Smooth muscle cell (in vitro differentiated cells): Measurements from ENCODE around the gene ALOX15. TPM values are rescaled to one million over a fixed set of nuclear protein-coding genes. Genes with fewer than 3 reads are reported as not detected.
A peak's percentile ranks its signal among the peaks of the same experiment; 100 is the strongest.

Source experiments
- DNase-seq: peaks from one replicate; lab custom pipeline; 2025; ENCODE audit not compliant: unreplicated experiment; lab: John Stamatoyannopoulos, UW
- H2AFZ ChIP-seq: fragments of 200-600 bp; sonication (generic); 2 replicates; pipeline ENCODE4 v1.6.0; 2016; ENCODE audit warnings: antibody characterized with exemption, low read depth, mild to moderate bottlenecking
- H3F3A ChIP-seq: fragments of 200-600 bp; sonication (generic); 2 replicates; pipeline ENCODE4 v1.6.0; 2017; ENCODE audit warnings: antibody characterized with exemption, low read depth
- H3K27ac ChIP-seq: fragments of 200-600 bp; sonication (generic); 2 replicates; pipeline ENCODE4 v1.5.1; 2016; ENCODE audit warnings: low read depth, mild to moderate bottlenecking
- H3K27me3 ChIP-seq: fragments of 200-600 bp; sonication (generic); 2 replicates; pipeline ENCODE4 v1.6.1; 2016; ENCODE audit warnings: low read depth, mild to moderate bottlenecking
- H3K36me3 ChIP-seq: fragments of 200-600 bp; sonication (generic); 2 replicates; pipeline ENCODE4 v1.5.1; 2016; ENCODE audit warnings: low read depth
- H3K4me1 ChIP-seq: fragments of 200-600 bp; sonication (generic); 2 replicates; pipeline ENCODE4 v1.5.1; 2016; ENCODE audit warnings: low read depth
- H3K4me2 ChIP-seq: fragments of 200-600 bp; sonication (generic); 2 replicates; pipeline ENCODE4 v1.6.0; 2016; ENCODE audit warnings: mild to moderate bottlenecking
- H3K4me3 ChIP-seq: fragments of 200-600 bp; sonication (generic); 2 replicates; pipeline ENCODE4 v1.5.1; 2016; ENCODE audit warnings: mild to moderate bottlenecking
- H3K79me2 ChIP-seq: fragments of 200-600 bp; sonication (generic); 2 replicates; pipeline ENCODE4 v1.6.0; 2016; ENCODE audit warnings: low read depth, mild to moderate bottlenecking
- H3K9ac ChIP-seq: fragments of 200-600 bp; sonication (generic); 2 replicates; pipeline ENCODE4 v1.6.0; 2016; ENCODE audit warnings: low read depth
- H3K9me3 ChIP-seq: fragments of 200-600 bp; sonication (generic); replicated peaks from 2 replicates; pipeline ENCODE4 v1.5.1; 2016; ENCODE audit warnings: low read depth
- H4K20me1 ChIP-seq: fragments of 200-600 bp; sonication (generic); 2 replicates; pipeline ENCODE4 v1.6.0; 2016; ENCODE audit warnings: low read depth
- CTCF ChIP-seq: fragments of 200-600 bp; sonication (generic); IDR thresholded peaks from 2 replicates; pipeline ENCODE4 v1.5.1; 2017; ENCODE audit warnings: borderline replicate concordance, mild to moderate bottlenecking, antibody characterized with exemption; ENCODE audit not compliant: insufficient read depth, poor library complexity, severe bottlenecking
- WGBS: methylation state at CpG from one replicate; pipeline ENCODE4 v1.1.7; 2016; ENCODE audit warnings: low lambda C conversion rate; 5-methylcytosine and 5-hydroxymethylcytosine counted together
- polyA plus RNA-seq: library from polyadenylated mRNA; unstranded; fragments of >200 nt; fragmentation: Nextera tagmentation; extraction: Ambion mirVana; gene quantifications from 2 replicates; pipeline ENCODE4 v1.2.1, GENCODE V29; 2016
- total RNA-seq: library from RNA; depleted of rRNA; stranded (reverse); fragments of >200 nt; gene quantifications from 2 replicates; pipeline ENCODE4 v1.2.3, GENCODE V29; 2014

The ALOX15 gene
- total and polyA plus RNA-seq, 2 experiments from 2014 or later: 0.32 TPM; not detected in 1

DNA sequence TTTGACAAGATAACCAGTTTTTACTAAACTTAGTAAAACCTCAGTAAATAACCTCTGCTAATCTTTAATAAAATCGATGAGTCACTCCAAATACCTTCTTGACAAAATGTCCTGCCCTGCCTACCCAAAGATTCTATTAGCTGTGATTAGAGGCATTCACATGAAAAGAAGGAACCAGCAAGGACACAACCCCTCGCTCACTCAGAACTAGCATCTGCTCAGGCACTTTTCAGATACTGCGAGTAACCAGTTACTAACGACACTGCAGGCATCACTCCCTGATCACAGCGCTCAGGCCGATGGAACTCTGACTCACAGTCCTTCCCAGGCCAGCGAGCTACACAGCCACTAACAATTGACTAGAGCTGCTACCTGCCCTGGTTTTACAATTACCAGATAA is 38.2 kb upstream of the ALOX15 start:
- WGBS: 17% methylated on average over 7 of the region's 7 CpGs
- Histone ChIP-seq H3K4me2 (peak overlapping the region; percentile 2), H3K36me3 (peaks cover 5% of the 10 kb centered on the region), H3K4me1 (no peaks in the 10 kb centered on the region), H4K20me1 (peaks cover 43% of the 10 kb centered on the region), H3K4me3 (no peak overlapping the region), H3K27me3 (no peaks in the 10 kb centered on the region), H2AFZ (no peak overlapping the region), H3K9ac (no peak overlapping the region), H3K9me3 (no peaks in the 10 kb centered on the region), H3F3A (peaks cover 18% of the 10 kb centered on the region), H3K79me2 (no peaks in the 10 kb centered on the region), H3K27ac (peak overlapping the region; percentile 67)
- no peak for DNase-seq
- no peak for TF ChIP-seq CTCF

DNA sequence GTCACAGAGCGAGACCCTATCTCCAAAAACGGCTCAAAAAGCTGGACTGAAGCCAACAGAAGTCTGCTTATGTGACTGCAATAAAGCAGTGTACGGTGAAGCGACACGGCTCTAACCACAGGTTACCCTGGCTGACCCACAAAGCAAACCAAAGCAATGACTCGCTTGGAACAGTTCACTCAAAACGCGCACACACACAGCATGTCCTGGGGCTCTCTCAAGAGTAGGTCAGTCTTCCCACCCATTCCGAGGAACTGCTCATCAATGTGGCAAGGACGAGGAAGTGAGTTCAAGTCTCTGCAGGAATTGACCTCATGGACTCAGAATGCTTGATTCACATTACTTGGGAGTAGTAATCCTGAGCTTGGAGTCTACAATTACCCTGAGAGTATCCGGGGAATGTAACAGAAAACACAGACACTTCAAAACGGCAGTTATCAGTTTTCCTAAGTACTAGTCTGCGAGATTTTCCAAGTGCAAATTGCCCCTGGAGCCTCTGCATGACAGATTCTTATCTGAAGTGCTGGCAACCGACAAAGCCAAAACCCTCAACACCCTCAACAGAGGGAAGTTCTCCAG is 37.1 kb upstream of the ALOX15 start:
- Histone ChIP-seq H3K27ac (peak overlapping the region; percentile 67), H3K27me3 (no peaks in the 10 kb centered on the region), H3K36me3 (peaks cover 5% of the 10 kb centered on the region), H4K20me1 (peaks cover 40% of the 10 kb centered on the region), H3F3A (peaks cover 18% of the 10 kb centered on the region), H3K9ac (no peak overlapping the region), H3K9me3 (no peaks in the 10 kb centered on the region), H2AFZ (no peak overlapping the region), H3K4me1 (no peaks in the 10 kb centered on the region), H3K79me2 (no peaks in the 10 kb centered on the region), H3K4me3 (no peak overlapping the region), H3K4me2 (peak overlapping the region; percentile 2)
- DNase-seq: no peak
- WGBS: 8% methylated on average over 14 of the region's 14 CpGs
- TF ChIP-seq CTCF: no peak

DNA sequence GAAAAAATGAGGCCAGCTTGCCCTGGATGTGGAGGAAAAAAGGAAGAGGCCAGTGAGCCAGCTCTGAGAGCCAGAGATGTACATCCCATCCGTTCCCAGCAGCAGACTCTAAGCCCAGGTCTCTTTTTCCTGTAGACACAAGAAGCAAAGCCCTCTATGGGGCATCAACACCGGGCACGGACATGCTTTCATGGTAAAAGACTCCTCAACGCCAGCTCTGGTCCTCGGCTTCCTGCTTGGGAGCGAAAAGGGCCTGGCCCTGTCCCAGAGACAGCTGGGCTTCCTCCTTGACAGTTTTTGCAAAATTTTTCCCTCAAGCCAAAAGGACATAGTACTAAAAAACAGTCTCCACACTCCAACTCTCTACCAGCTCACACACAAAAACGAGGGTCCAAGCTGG is 35.3 kb upstream of the ALOX15 start:
- Histone ChIP-seq H3K4me3 (no peak overlapping the region), H2AFZ (no peak overlapping the region), H3K9me3 (no peaks in the 10 kb centered on the region), H3K9ac (no peak overlapping the region), H3K79me2 (no peaks in the 10 kb centered on the region), H3K27ac (no peak overlapping the region), H4K20me1 (peaks cover 40% of the 10 kb centered on the region), H3K4me2 (no peak overlapping the region), H3F3A (peaks cover 18% of the 10 kb centered on the region), H3K36me3 (peaks cover 5% of the 10 kb centered on the region), H3K4me1 (no peaks in the 10 kb centered on the region), H3K27me3 (no peaks in the 10 kb centered on the region)
- DNase-seq: no peak
- no peak for TF ChIP-seq CTCF
- 96% methylated on average over 7 of the region's 7 CpGs for WGBS

DNA sequence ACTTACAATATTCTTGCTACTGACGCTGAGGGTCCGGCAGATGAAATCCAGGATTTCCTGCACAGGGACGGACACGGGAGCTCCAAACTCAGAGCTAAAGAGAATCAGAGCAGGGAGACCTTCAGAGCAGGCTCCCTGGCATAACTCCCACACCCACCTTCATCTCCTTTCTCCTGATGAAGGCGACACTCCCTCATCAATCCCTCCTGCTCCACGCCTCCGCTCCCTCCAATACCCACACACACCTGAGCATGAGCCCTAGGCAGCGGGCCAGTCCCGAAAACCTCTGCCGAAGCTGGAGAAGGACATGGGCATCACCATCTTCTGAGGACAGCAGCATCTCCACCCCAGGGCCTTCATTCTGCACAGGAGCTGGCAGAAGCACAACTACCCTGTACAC is 34.3 kb upstream of the ALOX15 start:
- H3K79me2 ChIP-seq: no peaks in the 10 kb centered on the region
- no peak overlapping the region for H3K4me3 ChIP-seq
- peaks cover 4% of the 10 kb centered on the region for H3K36me3 ChIP-seq
- WGBS: 98% methylated on average over 10 of the region's 10 CpGs
- H2AFZ ChIP-seq: no peak overlapping the region
- H3K9me3 ChIP-seq: no peaks in the 10 kb centered on the region
- H3F3A ChIP-seq: peaks cover 15% of the 10 kb centered on the region
- no peaks in the 10 kb centered on the region for H3K27me3 ChIP-seq
- no peak overlapping the region for H3K4me2 ChIP-seq
- H3K27ac ChIP-seq: no peak overlapping the region
- no peak for TF ChIP-seq CTCF
- peaks cover 40% of the 10 kb centered on the region for H4K20me1 ChIP-seq
- H3K4me1 ChIP-seq: no peaks in the 10 kb centered on the region
- no peak overlapping the region for H3K9ac ChIP-seq
- no peak for DNase-seq
